ENCODE results near the gene KICS2. TPM values are rescaled to one million over a fixed set of nuclear protein-coding genes. Genes with fewer than 3 reads are reported as not detected.

The KICS2 gene
- total and polyA plus RNA-seq, 3 donors from 2014 or later: 7.9 to 27.9 (median 20.5) TPM

DNA sequence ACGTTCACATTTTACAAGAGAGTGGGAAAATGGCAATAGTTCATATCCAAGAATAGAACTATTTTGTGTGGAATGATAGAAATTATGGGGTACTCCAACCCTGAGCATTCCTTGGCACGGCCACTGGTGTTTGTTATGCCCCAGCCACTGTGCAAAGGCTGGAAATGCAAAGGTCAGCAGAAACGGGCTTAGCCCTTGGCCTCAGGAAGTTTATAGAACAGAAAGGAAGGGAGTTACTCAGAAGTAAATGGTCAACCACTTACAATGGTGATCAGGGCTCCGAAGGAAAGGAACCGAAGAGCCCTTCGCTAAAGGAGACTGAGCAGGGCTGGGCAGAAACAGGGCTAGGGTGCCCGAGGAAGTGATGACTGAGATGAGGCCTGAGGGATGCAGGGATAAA is 45.1 kb downstream of the KICS2 start:
- WGBS, 2 donors: 72 to 79% methylated on average over 7 of the region's 7 CpGs

DNA sequence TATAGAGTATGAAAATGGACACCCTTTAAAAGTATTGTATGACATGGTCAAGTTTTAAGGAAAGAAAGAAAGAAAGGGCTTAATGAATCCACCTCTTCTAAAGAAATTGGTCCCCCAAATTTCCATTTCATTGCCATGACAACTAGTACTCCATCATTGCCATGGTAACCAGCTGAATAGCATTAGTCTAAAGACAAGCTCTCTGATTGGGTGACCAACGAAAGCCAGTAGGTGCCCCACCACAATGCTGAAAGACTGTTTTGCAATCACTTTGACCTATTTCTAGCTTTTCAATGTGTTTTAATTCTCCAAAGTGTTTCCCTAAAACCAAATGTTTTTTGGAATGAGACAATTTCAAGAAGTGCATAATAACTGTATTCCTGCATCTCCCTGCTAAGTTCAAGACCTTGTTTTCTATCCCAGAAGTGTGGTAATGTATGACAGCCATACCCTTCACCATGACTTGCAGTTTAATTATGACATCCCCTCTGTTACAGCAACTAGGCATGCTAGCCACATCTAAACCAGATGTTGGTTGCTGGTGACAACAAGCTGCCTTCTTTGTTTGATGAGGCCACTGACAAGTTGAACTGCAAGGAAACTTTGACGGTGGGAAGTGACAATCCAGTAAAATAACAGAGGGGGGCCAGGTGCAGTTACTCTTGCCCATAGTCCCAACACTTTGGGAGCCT is 46.7 kb downstream of the KICS2 start:
- 84 to 91% methylated on average over 2 of the region's 2 CpGs for WGBS, 2 donors
- H3K27me3 ChIP-seq: no peaks in the 10 kb centered on the region
- H3K27ac ChIP-seq: no peak overlapping the region
- H3K36me3 ChIP-seq (ENCODE audit: low read depth, missing control alignments): no peaks in the 10 kb centered on the region
- no peak for TF ChIP-seq POLR2A (IDR thresholded peaks at IDR 0.05)
- TF ChIP-seq, protein P1, sequence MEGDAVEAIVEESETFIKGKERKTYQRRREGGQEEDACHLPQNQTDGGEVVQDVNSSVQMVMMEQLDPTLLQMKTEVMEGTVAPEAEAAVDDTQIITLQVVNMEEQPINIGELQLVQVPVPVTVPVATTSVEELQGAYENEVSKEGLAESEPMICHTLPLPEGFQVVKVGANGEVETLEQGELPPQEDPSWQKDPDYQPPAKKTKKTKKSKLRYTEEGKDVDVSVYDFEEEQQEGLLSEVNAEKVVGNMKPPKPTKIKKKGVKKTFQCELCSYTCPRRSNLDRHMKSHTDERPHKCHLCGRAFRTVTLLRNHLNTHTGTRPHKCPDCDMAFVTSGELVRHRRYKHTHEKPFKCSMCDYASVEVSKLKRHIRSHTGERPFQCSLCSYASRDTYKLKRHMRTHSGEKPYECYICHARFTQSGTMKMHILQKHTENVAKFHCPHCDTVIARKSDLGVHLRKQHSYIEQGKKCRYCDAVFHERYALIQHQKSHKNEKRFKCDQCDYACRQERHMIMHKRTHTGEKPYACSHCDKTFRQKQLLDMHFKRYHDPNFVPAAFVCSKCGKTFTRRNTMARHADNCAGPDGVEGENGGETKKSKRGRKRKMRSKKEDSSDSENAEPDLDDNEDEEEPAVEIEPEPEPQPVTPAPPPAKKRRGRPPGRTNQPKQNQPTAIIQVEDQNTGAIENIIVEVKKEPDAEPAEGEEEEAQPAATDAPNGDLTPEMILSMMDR (IDR thresholded peaks at IDR 0.05): no peak
- H3K4me3 ChIP-seq: no peak overlapping the region
- intact Hi-C loops (cut with DNase I; ENCODE audit: low total_unique reads): no loop called here
- H3K9me3 ChIP-seq: no peaks in the 10 kb centered on the region
- no peaks in the 10 kb centered on the region for H3K4me1 ChIP-seq
- no peak for DNase-seq

More for the DNA sequence above, 45.1 kb downstream of the KICS2 start:
- Histone ChIP-seq H3K36me3 (ENCODE audit: low read depth, missing control alignments) (no peaks in the 10 kb centered on the region), H3K4me1 (no peaks in the 10 kb centered on the region), H3K4me3 (no peak overlapping the region), H3K27ac (no peak overlapping the region), H3K9me3 (no peaks in the 10 kb centered on the region), H3K27me3 (no peaks in the 10 kb centered on the region)
- intact Hi-C loops (cut with DNase I; ENCODE audit: low total_unique reads): no loop called here
- no peak for DNase-seq
- no peak for TF ChIP-seq POLR2A (IDR thresholded peaks at IDR 0.05)
- TF ChIP-seq, protein P1 (IDR thresholded peaks at IDR 0.05): no peak

- no peak for TF ChIP-seq POLR2A (IDR thresholded peaks at IDR 0.05)
- TF ChIP-seq, protein P1 (IDR thresholded peaks at IDR 0.05): no peak
- Histone ChIP-seq H3K27ac (no peak overlapping the region), H3K36me3 (ENCODE audit: low read depth, missing control alignments) (no peaks in the 10 kb centered on the region), H3K4me1 (no peaks in the 10 kb centered on the region), H3K27me3 (no peaks in the 10 kb centered on the region), H3K9me3 (no peaks in the 10 kb centered on the region), H3K4me3 (no peak overlapping the region)
- intact Hi-C loops (cut with DNase I; ENCODE audit: low total_unique reads): no loop called here
- 78 to 83% methylated on average over 3 of the region's 3 CpGs for WGBS, 2 donors
- DNase-seq: no peak
Measured at GRCh38 chr12:64173456-64173855, 48.6 kb downstream of the KICS2 start.

Small RNA genes within 50 kb of the gene (small RNA-seq; reads per million reads assigned to genes)
- gene RNU5A-7P (0 reads per million in 2 donors), gene RNU6-1009P (0 reads per million in 2 donors)

Other genes with a start within 250 kb of the KICS2 start
- gene C12orf56, start 168.5 kb upstream of the KICS2 start, total RNA-seq: 10 to 100 TPM in 1 of 2 donors, 1 to 10 TPM in 1; 4.2 to 13.1 TPM
- gene C12orf56, start 168.5 kb upstream of the KICS2 start, polyA plus RNA-seq (ENCODE audit: insufficient read depth, low read depth, low replicate concordance): 21.8 TPM
- gene XPOT, start 182.1 kb upstream of the KICS2 start, total RNA-seq: 10 to 100 TPM; 43.5 to 46.8 TPM
- 47.5 TPM for gene XPOT, start 182.1 kb upstream of the KICS2 start, polyA plus RNA-seq (ENCODE audit: insufficient read depth, low read depth, low replicate concordance)
- 10 to 100 TPM; 47.6 to 48.3 TPM for gene TBK1, start 229.8 kb upstream of the KICS2 start, total RNA-seq
- gene TBK1, start 229.8 kb upstream of the KICS2 start, polyA plus RNA-seq (ENCODE audit: insufficient read depth, low read depth, low replicate concordance): 32.0 TPM